Tibial nerve (tissue), 4 donors: Measurements from ENCODE around the gene SLC12A8. TPM values are rescaled to one million over a fixed set of nuclear protein-coding genes. Genes with fewer than 3 reads are reported as not detected.

ENCODE experiments used
- DNase-seq, 2 donors: peaks; one replicate each; pipeline ENCODE4 v3.0.0-alpha.2; 2019; ENCODE audit warnings: low spot score in 2 of 2
- H3K27ac ChIP-seq, 4 donors: fragments of 200-600 bp; sonication (generic) in 3 of 4; one replicate each; pipeline ENCODE4 v1.5.1; 2017 to 2019; ENCODE audit warnings: mild to moderate bottlenecking in 1 of 4
- H3K27me3 ChIP-seq, 2 donors: fragments of 200-600 bp; sonication (generic) in 1 of 2; one replicate each; pipeline versions ENCODE4 v1.5.1 to v1.6.0; 2017 to 2019
- H3K36me3 ChIP-seq, 3 donors: fragments of 200-600 bp; sonication (generic); one replicate each; pipeline ENCODE4 v1.5.1; 2018 to 2019
- H3K4me1 ChIP-seq, 4 donors: fragments of 200-600 bp; sonication (generic) in 3 of 4; one replicate each; pipeline ENCODE4 v1.5.1; 2017 to 2019
- H3K4me3 ChIP-seq, 4 donors: fragments of 200-600 bp; sonication (generic) in 3 of 4; one replicate each; pipeline ENCODE4 v1.5.1; 2017 to 2019; ENCODE audit warnings: mild to moderate bottlenecking in 1 of 4, moderate library complexity in 1 of 4
- H3K9me3 ChIP-seq, 4 donors: fragments of 200-600 bp; sonication (generic) in 3 of 4; one replicate each; pipeline ENCODE4 v1.5.1; 2017 to 2019
- CTCF ChIP-seq, 5 experiments: fragments of 200-600 bp in 3 of 5; fragments of 450-650 bp in 2 of 5; sonication (generic) in 3 of 5; IDR thresholded peaks; one replicate each; pipeline ENCODE4 v1.5.1; 2016 to 2019; ENCODE audit warnings: antibody characterized with exemption in 5 of 5, mild to moderate bottlenecking in 3 of 5, moderate library complexity in 2 of 5
- EP300 ChIP-seq, 2 donors: sonication (generic); formaldehyde crosslinking; IDR thresholded peaks; one replicate each; pipeline ENCODE4 v1.6.1; 2017; ENCODE audit warnings: antibody characterized with exemption in 2 of 2, mild to moderate bottlenecking in 1 of 2
- POLR2A ChIP-seq, 2 donors: fragments of 450-650 bp; IDR thresholded peaks; one replicate each; pipeline ENCODE4 v1.6.1; 2017; ENCODE audit warnings: antibody characterized with exemption in 2 of 2, mild to moderate bottlenecking in 2 of 2, moderate library complexity in 2 of 2
- WGBS, 2 donors: methylation state at CpG; one replicate each; pipeline ENCODE4 v1.1.5; 2018; 5-methylcytosine and 5-hydroxymethylcytosine counted together
- total RNA-seq, 4 donors: library from RNA; depleted of rRNA; stranded (reverse); fragments of >200 nt; gene quantifications; one replicate each; pipeline ENCODE4 v1.1.0, GENCODE V29; 2016

SLC12A8 gene
- total RNA-seq, 4 donors from 2014 or later: 0.42 to 1.5 (median 0.84) TPM

DNA sequence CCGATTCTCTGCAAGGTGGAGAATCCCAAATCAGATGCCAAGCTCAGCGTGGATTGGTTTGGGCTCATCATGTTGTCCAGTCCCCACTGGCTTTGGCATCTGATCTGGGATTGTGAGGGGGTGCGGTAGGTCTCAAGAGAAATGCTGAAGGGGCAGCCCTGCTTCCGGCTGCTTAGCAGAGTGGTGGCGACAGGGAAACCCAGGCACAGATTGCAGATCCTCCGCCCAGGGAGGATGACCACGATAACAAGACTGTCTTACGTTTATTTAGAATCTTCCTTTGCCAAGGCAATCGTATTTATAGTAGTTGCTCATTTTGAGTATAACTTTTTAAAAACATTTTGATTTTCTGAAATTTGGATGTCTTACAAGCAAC lies 61.1 kb downstream of the SLC12A8 start:
- no peak for DNase-seq
- Histone ChIP-seq H3K4me1 (peaks cover 0 to 55% (median 11%) of the 10 kb centered on the region in 4 donors), H3K4me3 (no peak overlapping the region), H3K36me3 (no peaks in the 10 kb centered on the region), H3K9me3 (no peaks in the 10 kb centered on the region), H3K27me3 (no peaks in the 10 kb centered on the region), H3K27ac (peak overlapping the region in 2 of 4 donors; percentile 1 to 26)
- no peak for TF ChIP-seq POLR2A (IDR thresholded peaks at IDR 0.05)
- no peak for TF ChIP-seq CTCF (IDR thresholded peaks at IDR 0.05)
- TF ChIP-seq EP300 (IDR thresholded peaks at IDR 0.05): no peak
- WGBS, 2 donors: 58 to 59% methylated on average over 9 of the region's 9 CpGs

- peak in 1 of 2 donors; percentile 64 for DNase-seq
- TF ChIP-seq POLR2A (IDR thresholded peaks at IDR 0.05) (no peak), CTCF (IDR thresholded peaks at IDR 0.05) (peak in 4 of 5 experiments; percentile 7 to 28 (median 23))
- Histone ChIP-seq H3K27me3 (no peaks in the 10 kb centered on the region), H3K9me3 (no peaks in the 10 kb centered on the region), H3K36me3 (no peaks in the 10 kb centered on the region), H3K4me1 (peaks cover 0 to 51% (median 11%) of the 10 kb centered on the region in 4 donors), H3K27ac (peak overlapping the region in 2 of 4 donors; percentile 1 to 26), H3K4me3 (no peak overlapping the region)
- 68 to 70% methylated on average over 14 of the region's 14 CpGs for whole genome bisulfite sequencing, 2 donors
These were observed 61.8 kb downstream of the SLC12A8 start for GRCh38 chr3:125150525-125151441.

DNA sequence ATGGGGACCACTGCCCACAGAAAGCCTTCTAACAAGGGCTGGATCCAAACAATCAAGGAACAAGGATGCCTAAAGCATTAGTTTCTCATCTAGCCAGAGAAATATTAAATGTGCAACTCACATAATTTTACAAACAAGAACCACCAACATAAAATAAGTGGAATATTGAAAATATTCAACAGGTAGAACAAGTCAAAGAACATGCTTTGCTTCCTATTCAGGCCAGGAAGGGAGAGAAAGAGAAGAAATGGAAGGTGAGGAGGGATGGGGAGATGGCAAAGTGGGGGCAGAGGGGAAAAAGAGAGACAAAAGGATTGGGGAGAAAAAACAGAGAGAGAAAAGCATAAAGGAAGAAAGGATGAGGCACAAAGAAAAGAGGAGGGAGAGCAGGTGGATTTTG lies 63.1 kb downstream of the SLC12A8 start:
- Histone ChIP-seq H3K36me3 (no peaks in the 10 kb centered on the region), H3K9me3 (no peaks in the 10 kb centered on the region), H3K27ac (peak overlapping the region in 2 of 4 donors; percentile 42 to 52), H3K27me3 (no peaks in the 10 kb centered on the region), H3K4me1 (peaks cover 0 to 58% (median 13%) of the 10 kb centered on the region in 4 donors), H3K4me3 (no peak overlapping the region)
- no peak for DNase-seq
- TF ChIP-seq EP300 (IDR thresholded peaks at IDR 0.05) (no peak), POLR2A (IDR thresholded peaks at IDR 0.05) (no peak), CTCF (IDR thresholded peaks at IDR 0.05) (no peak)

- no peak for DNase-seq
- TF ChIP-seq EP300 (IDR thresholded peaks at IDR 0.05) (peak in 1 of 2 donors; percentile 6), POLR2A (IDR thresholded peaks at IDR 0.05) (no peak)
- Histone ChIP-seq H3K9me3 (no peaks in the 10 kb centered on the region), H3K27ac (peak overlapping the region in 2 of 4 donors; percentile 52 to 70), H3K4me3 (no peak overlapping the region), H3K4me1 (peaks cover 0 to 64% (median 19%) of the 10 kb centered on the region in 4 donors), H3K27me3 (no peaks in the 10 kb centered on the region), H3K36me3 (no peaks in the 10 kb centered on the region)
- WGBS, 2 donors: 32 to 40% methylated on average over 3 to 17 of the region's 17 CpGs
These were observed 63.7 kb downstream of the SLC12A8 start for GRCh38 chr3:125148836-125149235.

DNA sequence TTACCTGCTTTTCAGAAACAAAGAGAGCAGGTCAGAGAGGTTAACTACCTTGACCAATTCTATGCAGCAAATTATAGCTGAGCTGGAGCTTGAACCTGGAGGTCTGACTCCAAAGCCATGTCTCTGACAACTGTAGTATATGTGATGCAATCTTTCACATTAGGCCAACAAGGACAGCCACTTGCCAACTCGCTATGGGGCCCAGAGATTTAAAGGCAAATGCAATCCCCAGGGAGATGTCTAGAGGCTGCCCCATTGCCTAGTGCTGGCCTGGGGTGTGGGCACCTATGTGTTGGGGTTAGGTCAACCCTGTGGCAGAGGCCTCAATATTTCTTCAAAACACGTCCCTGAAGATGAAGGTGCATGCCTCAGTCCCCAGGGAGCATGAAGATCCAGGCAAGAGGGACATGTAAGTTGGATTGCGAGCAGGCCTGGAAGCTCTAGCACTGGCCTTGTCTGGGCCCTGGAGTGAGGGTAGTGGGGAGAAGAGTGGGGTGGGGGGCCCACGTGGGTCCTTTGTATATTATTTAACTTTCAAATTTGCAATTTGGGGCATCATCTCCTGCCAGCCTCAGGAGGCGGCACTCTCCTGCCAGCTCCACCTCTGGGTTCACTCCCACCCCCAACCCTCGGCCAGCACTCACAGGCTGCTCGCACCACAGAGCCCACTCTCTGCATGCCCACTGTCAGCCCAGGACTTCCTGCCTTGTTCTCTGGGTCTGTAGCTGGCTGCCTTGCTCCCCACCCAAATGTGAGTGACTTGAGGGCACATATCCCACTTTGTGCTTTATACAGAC lies 64.3 kb downstream of the SLC12A8 start:
- 87% methylated on average over 7 of the region's 7 CpGs for WGBS, 2 donors
- no peak for DNase-seq
- Histone ChIP-seq H3K4me1 (peaks cover 0 to 70% (median 22%) of the 10 kb centered on the region in 4 donors), H3K9me3 (no peaks in the 10 kb centered on the region), H3K36me3 (no peaks in the 10 kb centered on the region), H3K4me3 (no peak overlapping the region), H3K27ac (peak overlapping the region in 2 of 4 donors; percentile 52 to 70), H3K27me3 (no peaks in the 10 kb centered on the region)
- TF ChIP-seq CTCF (IDR thresholded peaks at IDR 0.05) (no peak), EP300 (IDR thresholded peaks at IDR 0.05) (no peak), POLR2A (IDR thresholded peaks at IDR 0.05) (no peak)
